GM10248 (cell line): ENCODE measurements around the gene RIC8B.
"Not testable (repeated sequence)": the region's sequence is repeated elsewhere in the genome, so short reads cannot be mapped to it uniquely, and the experiment has no call there.

Experiments
- CTCF ChIA-PET: fragments of 300-600 bp; sonication (Branson Sonifier 250); formaldehyde crosslinking; extraction: SDS; loops from one replicate; lab custom pipeline; 2021; ENCODE audit warnings: antibody characterized with exemption; lab: Yijun Ruan, JAX
- POLR2A ChIA-PET: fragments of 350-650 bp; sonication (Branson Sonifier 250); formaldehyde crosslinking; extraction: SDS; loops from one replicate; lab custom pipeline; 2020; ENCODE audit warnings: antibody characterized with exemption; lab: Yijun Ruan, JAX
- DNase-seq: peaks from one replicate; pipeline ENCODE4 v3.0.0; 2012; ENCODE audit errors: extremely low spot score
- CTCF ChIP-seq: IDR thresholded peaks from 2 replicates; pipeline ENCODE4 v1.5.1; 2012; ENCODE audit warnings: mild to moderate bottlenecking, low read depth; ENCODE audit errors: extremely low read depth, missing control alignments, control extremely low read depth

Gene RIC8B

GRCh38 chr12:106774005-106774807 is at the start of gene RIC8B:
Gene RIC8B, plus strand, starts transcription at chr12:106774682. Its CDS starts 64 bp downstream, at chr12:106774746.
- ChIA-PET POLR2A (no interaction called here), CTCF (interaction anchor here (1.3 to 1.6 kb wide), 3 partner anchors 11 to 24 kb away, joined by 3 to 5 read pairs (median 4); no protein-coding TSS in a partner anchor)

GRCh38 chr12:106724934-106725333 is 49.5 kb upstream of the RIC8B start:
- no peak for TF ChIP-seq CTCF
- no peak for DNase-seq
- ChIA-PET POLR2A (no interaction called here), CTCF (no interaction called here)

More at GRCh38 chr12:106774005-106774807, at the start of gene RIC8B:
- peak; percentile 88 for DNase-seq
- TF ChIP-seq CTCF: no peak

- DNase-seq, CTCF ChIA-PET, POLR2A ChIA-PET: not testable (repeated sequence)
These were observed 47.8 kb upstream of the RIC8B start for GRCh38 chr12:106726603-106727202.

GRCh38 chr12:106729611-106730010 is 44.9 kb upstream of the RIC8B start:
- CTCF ChIA-PET: interaction anchor here (1.2 to 1.9 kb wide), 5 partner anchors 10 to 20 kb away, joined by 3 to 8 read pairs (median 4); no protein-coding TSS in a partner anchor
- POLR2A ChIA-PET: no interaction called here
- DNase-seq: no peak
- no peak for TF ChIP-seq CTCF

- CTCF ChIA-PET: no interaction called here
- DNase-seq: no peak
- no peak for TF ChIP-seq CTCF
- POLR2A ChIA-PET: no interaction called here
These were observed 41.6 kb upstream of the RIC8B start for GRCh38 chr12:106732890-106733289.

- ChIA-PET POLR2A (no interaction called here), CTCF (no interaction called here)
- DNase-seq: no peak
- TF ChIP-seq CTCF: no peak
These were observed 40.8 kb upstream of the RIC8B start for GRCh38 chr12:106733660-106734059.
